ENCODE data around the gene CRADD.

GRCh38 chr12:93796729-93797128 is 119.6 kb downstream of the CRADD start:
- TF ChIP-seq CTCF (IDR thresholded peaks at IDR 0.05) (no peak), EZH2 (IDR thresholded peaks at IDR 0.05; ENCODE audit: borderline replicate concordance, insufficient read depth, low read depth, low read length, poor library complexity, severe bottlenecking) (no peak)
